ENCODE data around the gene KIF26B.

KIF26B gene

DNA sequence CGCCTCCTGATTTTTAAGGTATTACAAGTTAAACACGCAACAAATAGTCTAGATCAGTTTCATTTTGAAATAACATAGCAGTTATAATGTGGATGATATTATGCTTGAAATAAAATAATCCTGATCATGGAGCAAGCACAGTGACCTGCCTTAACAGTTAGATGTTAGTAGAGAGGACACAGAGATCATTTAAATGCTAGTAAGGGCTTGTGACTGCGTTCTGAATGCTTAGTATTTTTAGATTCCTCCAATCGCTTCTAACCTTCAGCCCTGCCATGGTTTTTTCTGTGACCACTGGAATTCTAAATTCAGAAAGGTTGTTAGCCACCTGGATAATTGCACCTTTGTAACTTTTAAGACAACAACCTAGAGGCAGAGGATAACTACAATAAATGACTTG lies 46.4 kb downstream of the KIF26B start:
- no peak for DNase-seq
- Histone ChIP-seq H3K9me3 (no peaks in the 10 kb centered on the region), H3K27me3 (no peaks in the 10 kb centered on the region), H3K36me3 (no peaks in the 10 kb centered on the region; the same call in 1 of the 2 replicates), H3K4me3 (ENCODE audit: low read depth, low read length) (no peak overlapping the region), H3K4me1 (peaks cover 12% of the 10 kb centered on the region)
- TF ChIP-seq, protein P1, sequence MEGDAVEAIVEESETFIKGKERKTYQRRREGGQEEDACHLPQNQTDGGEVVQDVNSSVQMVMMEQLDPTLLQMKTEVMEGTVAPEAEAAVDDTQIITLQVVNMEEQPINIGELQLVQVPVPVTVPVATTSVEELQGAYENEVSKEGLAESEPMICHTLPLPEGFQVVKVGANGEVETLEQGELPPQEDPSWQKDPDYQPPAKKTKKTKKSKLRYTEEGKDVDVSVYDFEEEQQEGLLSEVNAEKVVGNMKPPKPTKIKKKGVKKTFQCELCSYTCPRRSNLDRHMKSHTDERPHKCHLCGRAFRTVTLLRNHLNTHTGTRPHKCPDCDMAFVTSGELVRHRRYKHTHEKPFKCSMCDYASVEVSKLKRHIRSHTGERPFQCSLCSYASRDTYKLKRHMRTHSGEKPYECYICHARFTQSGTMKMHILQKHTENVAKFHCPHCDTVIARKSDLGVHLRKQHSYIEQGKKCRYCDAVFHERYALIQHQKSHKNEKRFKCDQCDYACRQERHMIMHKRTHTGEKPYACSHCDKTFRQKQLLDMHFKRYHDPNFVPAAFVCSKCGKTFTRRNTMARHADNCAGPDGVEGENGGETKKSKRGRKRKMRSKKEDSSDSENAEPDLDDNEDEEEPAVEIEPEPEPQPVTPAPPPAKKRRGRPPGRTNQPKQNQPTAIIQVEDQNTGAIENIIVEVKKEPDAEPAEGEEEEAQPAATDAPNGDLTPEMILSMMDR (IDR thresholded peaks at IDR 0.05; ENCODE audit: low read depth, low read length) = no peak

DNA sequence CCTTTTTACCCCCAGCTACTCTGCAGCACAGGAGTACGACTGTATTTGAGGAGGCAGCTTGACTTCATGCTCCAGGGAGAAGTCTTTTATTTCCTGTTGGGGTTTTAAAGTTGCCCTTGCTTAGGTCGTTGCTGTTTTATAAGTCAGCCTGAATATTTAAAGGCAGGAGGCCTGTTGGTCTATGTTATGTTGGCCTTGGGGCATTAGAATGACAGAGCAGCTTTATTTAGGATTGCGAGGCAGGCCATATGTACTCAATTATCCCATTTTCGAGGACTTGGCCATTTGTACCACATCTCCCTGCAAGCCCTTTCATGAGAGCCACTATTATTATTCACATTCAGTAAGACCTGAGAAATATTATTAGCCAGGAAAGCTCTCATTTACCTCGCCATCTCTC lies 47.0 kb downstream of the KIF26B start:
- no peak for DNase-seq
- TF ChIP-seq, protein P1 (IDR thresholded peaks at IDR 0.05; ENCODE audit: low read depth, low read length) = no peak
- H3K4me3 ChIP-seq (ENCODE audit: low read depth, low read length) = no peak overlapping the region
- H3K9me3 ChIP-seq = no peaks in the 10 kb centered on the region
- peaks cover 12% of the 10 kb centered on the region for H3K4me1 ChIP-seq
- peaks cover 3% of the 10 kb centered on the region; the same call in 1 of the 2 replicates for H3K36me3 ChIP-seq
- no peaks in the 10 kb centered on the region for H3K27me3 ChIP-seq

DNA sequence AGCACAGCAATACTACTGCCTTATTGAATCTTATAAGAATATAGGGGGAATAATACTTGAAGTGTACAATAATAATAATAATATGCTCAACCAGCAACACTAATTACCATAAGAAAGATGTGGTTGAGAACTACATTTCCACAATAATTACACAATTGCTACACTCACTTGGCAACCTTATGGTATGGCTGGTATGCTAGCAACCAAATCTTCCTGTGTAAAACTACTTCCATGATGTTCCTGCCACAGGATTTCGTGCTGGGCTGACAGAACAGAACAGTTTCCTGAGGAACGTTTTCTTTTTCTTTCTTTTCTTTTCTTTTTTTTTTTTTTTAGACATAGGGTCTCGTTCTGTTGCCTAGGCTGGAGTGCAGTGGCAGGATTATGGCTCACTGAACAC lies 50.6 kb downstream of the KIF26B start:
- no peak for DNase-seq
- Histone ChIP-seq H3K27me3 (no peaks in the 10 kb centered on the region), H3K4me3 (ENCODE audit: low read depth, low read length) (no peak overlapping the region), H3K4me1 (peaks cover 8% of the 10 kb centered on the region), H3K9me3 (peaks cover 6% of the 10 kb centered on the region), H3K36me3 (0 out of 2 replicates have a peak, but pooled peaks cover 3% of the 10 kb centered on the region)
- TF ChIP-seq, protein P1 (IDR thresholded peaks at IDR 0.05; ENCODE audit: low read depth, low read length) = no peak

DNA sequence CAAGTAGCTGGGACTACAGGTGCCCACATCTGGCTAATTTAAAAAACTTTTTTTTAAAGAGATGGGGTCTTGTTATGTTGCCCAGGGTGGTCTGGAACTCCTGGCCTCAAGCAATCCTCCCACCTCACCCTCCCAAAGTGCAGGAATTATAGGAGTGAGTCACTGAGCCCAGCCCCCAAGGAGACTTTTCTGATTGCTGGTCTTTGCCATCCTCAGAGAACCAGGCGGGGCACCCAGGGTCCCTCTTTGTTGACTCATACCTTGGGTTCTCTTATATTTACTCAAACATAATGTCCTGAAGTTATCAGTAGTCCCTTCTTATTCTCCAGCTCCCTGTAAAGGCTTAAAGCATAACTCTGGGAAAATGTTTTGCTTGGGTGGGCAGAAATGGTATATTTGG lies 51.1 kb downstream of the KIF26B start:
- no peak overlapping the region for H3K4me3 ChIP-seq (ENCODE audit: low read depth, low read length)
- H3K27me3 ChIP-seq = no peaks in the 10 kb centered on the region
- H3K9me3 ChIP-seq = peaks cover 6% of the 10 kb centered on the region
- H3K4me1 ChIP-seq = peaks cover 13% of the 10 kb centered on the region
- DNase-seq = no peak
- TF ChIP-seq, protein P1 (IDR thresholded peaks at IDR 0.05; ENCODE audit: low read depth, low read length) = no peak
- H3K36me3 ChIP-seq = 0 out of 2 replicates have a peak, but pooled peaks cover 3% of the 10 kb centered on the region

DNA sequence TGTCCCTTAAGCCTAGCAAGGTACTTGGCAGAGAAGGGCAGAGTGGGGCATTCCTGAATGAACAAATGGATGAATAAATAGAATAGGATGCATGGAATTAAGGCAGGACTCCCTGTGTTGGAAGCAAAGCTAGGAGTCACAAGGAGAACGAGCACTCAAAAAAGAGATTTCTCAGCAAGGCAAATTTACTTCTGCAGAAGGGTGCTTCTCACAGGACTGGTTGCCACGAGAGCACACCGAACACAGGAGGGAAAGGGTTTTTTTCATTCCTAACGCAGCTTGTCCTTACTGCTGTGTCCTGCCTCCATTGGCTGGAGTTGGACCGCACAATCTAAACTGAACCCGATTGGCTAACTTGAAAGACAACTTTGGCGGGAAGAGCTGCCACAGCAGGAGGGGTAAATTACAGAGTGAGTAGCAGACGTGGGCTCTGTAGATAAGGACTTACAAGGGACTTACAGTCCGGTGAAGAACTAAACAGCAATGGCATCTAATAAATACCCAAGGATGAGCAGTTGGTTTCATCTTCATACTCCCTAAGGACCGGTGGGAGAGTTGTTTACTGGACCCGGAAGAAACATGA lies 52.4 kb downstream of the KIF26B start:
- Histone ChIP-seq H3K9me3 (peaks cover 6% of the 10 kb centered on the region), H3K4me3 (ENCODE audit: low read depth, low read length) (no peak overlapping the region), H3K27me3 (no peaks in the 10 kb centered on the region), H3K36me3 (0 out of 2 replicates have a peak, but pooled peaks cover 3% of the 10 kb centered on the region), H3K4me1 (peaks cover 14% of the 10 kb centered on the region)
- TF ChIP-seq, protein P1 (IDR thresholded peaks at IDR 0.05; ENCODE audit: low read depth, low read length) = no peak
- no peak for DNase-seq

DNA sequence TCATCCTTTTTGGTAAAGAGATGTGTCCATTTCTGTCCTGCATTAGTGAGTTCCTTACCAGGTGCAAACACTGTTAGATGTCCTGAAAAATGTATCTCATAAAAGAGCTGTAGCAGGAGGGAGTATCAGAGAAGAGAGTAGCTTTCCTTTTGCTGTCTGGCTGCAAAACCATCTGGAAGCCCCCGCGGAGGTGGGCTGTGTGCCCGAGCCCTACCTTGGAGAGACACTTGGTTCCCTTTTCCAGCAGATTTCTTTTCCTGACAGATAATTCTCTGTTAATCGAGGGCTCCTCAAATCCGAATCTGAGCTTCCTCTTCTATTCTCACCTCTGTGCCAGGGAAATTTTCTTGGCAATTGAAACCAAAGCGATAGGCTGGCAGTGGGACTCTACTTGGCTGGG lies 53.0 kb downstream of the KIF26B start:
- TF ChIP-seq, protein P1 (IDR thresholded peaks at IDR 0.05; ENCODE audit: low read depth, low read length) = no peak
- no peaks in the 10 kb centered on the region for H3K27me3 ChIP-seq
- no peak overlapping the region for H3K4me3 ChIP-seq (ENCODE audit: low read depth, low read length)
- peaks cover 14% of the 10 kb centered on the region for H3K4me1 ChIP-seq
- no peak for DNase-seq
- 0 out of 2 replicates have a peak, but pooled peaks cover 3% of the 10 kb centered on the region for H3K36me3 ChIP-seq
- H3K9me3 ChIP-seq = peaks cover 6% of the 10 kb centered on the region
